TTC549 (cell line): ENCODE results near the gene BOC.

Source experiments
- FAIRE-seq: peaks from 2 replicates; lab custom pipeline; 2012; peaks lifted over from hg19 to GRCh38; lab: Jason Lieb, UNC

The BOC gene

GRCh38 chr3:113193719-113194118 lies 17.6 kb upstream of the BOC start:
- no peak for FAIRE-seq

GRCh38 chr3:113194823-113195401 lies 16.4 kb upstream of the BOC start:
- FAIRE-seq = no peak

GRCh38 chr3:113200351-113200750 lies 11.0 kb upstream of the BOC start:
- FAIRE-seq = no peak

GRCh38 chr3:113200946-113201345 lies 10.4 kb upstream of the BOC start:
- no peak for FAIRE-seq

- FAIRE-seq = no peak
These were observed 7.0 kb upstream of the BOC start for GRCh38 chr3:113204371-113204770.

- no peak for FAIRE-seq
These were observed 5.9 kb upstream of the BOC start for GRCh38 chr3:113205481-113205880.

GRCh38 chr3:113210604-113211329 lies 590 bp upstream of the BOC start:
- no peak for FAIRE-seq

- FAIRE-seq = no peak
These were observed 940 bp downstream of the BOC start for GRCh38 chr3:113212150-113212843.

GRCh38 chr3:113212844-113213375 lies 1.6 kb downstream of the BOC start:
- FAIRE-seq = no peak

GRCh38 chr3:113213896-113214587 lies 2.7 kb downstream of the BOC start:
- no peak for FAIRE-seq

GRCh38 chr3:113214917-113215595 lies 3.7 kb downstream of the BOC start:
- no peak for FAIRE-seq

GRCh38 chr3:113216393-113216792 lies 5.0 kb downstream of the BOC start:
- FAIRE-seq = no peak

GRCh38 chr3:113218011-113218680 lies 6.8 kb downstream of the BOC start:
- no peak for FAIRE-seq

GRCh38 chr3:113218681-113219045 lies 7.3 kb downstream of the BOC start:
- FAIRE-seq = no peak

GRCh38 chr3:113219605-113220300 lies 8.4 kb downstream of the BOC start:
- FAIRE-seq = no peak

- no peak for FAIRE-seq
These were observed 9.4 kb downstream of the BOC start for GRCh38 chr3:113220721-113221120.

- FAIRE-seq = no peak
These were observed 10.4 kb downstream of the BOC start for GRCh38 chr3:113221721-113222257.

- FAIRE-seq = no peak
These were observed 11.2 kb downstream of the BOC start for GRCh38 chr3:113222451-113223086.

- no peak for FAIRE-seq
These were observed 12.3 kb downstream of the BOC start for GRCh38 chr3:113223475-113224281.
